Vagina (tissue), 2 donors: Measurements from ENCODE around the gene RFX2.

Experiments
- POLR2A ChIP-seq, 2 donors: fragments of 450-650 bp; IDR thresholded peaks; one replicate each; pipeline ENCODE4 v1.6.1; 2017; ENCODE audit warnings: antibody characterized with exemption in 2 of 2, mild to moderate bottlenecking in 2 of 2, moderate library complexity in 2 of 2
- POLR2AphosphoS5 ChIP-seq, 2 donors: sonication (generic); formaldehyde crosslinking; IDR thresholded peaks; one replicate each; pipeline ENCODE4 v1.9.0; 2017; ENCODE audit warnings: antibody characterized with exemption in 2 of 2, mild to moderate bottlenecking in 2 of 2, low read depth in 1 of 2; ENCODE audit not compliant: insufficient read depth in 1 of 2

DNA sequence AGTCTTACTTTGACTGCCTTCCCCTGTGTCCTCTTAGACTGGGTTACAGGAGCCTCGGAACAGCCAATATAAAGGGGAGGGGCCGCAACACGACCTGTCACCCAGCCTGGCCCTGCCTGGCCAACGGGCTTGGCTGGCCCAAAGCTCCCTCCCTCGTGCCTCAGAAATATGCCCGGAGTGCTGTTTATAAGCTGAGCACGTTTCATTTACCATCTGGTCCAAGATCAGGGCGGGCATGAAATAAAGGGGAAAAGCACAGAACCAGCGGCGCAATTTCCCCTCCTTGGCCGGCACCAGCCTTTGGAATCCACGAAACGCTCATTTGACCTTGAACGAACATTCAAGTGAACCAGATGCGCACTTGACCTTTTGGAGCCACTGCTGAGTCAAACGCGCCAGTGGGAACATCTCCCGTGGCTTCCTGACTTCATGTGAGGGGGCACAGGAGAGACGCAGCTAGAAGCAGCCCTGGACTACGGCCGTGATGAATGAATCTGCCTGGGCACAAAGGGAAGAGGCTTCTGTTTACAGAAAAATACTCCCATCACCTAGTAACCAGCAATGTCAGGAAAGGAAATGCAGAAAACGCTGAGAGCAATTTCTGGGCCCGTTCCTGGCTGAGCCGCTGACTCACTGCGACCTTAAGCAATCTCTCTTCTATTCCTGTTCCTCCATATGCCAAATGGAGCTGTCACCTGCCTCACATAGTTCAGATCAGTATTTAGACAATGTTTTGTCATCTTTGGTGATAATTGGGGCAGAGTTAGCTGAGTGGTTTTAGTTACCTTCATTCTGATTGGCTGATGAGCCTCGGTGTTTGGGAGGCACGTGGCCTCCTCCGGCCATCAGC, 53.3 kb downstream of the RFX2 start:
- TF ChIP-seq POLR2A (IDR thresholded peaks at IDR 0.05) (no peak), POLR2AphosphoS5 (IDR thresholded peaks at IDR 0.05; ENCODE audit: insufficient read depth in 1 of 2, low read depth in 1 of 2) (peak; percentile 73 to 98)
